A549 (cell line): ENCODE results near the gene KRT222.

Source experiments
- CTCF ChIP-seq: fragments of >200 bp; sonication (Bioruptor Twin); formaldehyde crosslinking; IDR thresholded peaks from 3 replicates; pipeline ENCODE4 v1.5.1; 2016
- KDM1A ChIP-seq: fragments of 200-600 bp; sonication (generic); IDR thresholded peaks from 2 replicates; pipeline ENCODE4 v1.6.1; 2016; ENCODE audit warnings: low read depth, mild to moderate bottlenecking
- POLR2A ChIP-seq: IDR thresholded peaks from 2 replicates; pipeline ENCODE4 v1.6.1; 2012; ENCODE audit warnings: mild to moderate bottlenecking, low read length
- POLR2AphosphoS2 ChIP-seq: conservative IDR thresholded peaks from 2 replicates; pipeline ENCODE4 v1.6.1; 2012; ENCODE audit warnings: low read length, improper control_type of control experiment, inconsistent platforms
- TF ChIP-seq, protein P1 (sequence below): fragments of 200-600 bp; sonication (generic); IDR thresholded peaks from 2 replicates; pipeline ENCODE4 v1.6.1; 2016; ENCODE audit warnings: antibody characterized with exemption, mild to moderate bottlenecking, moderate library complexity
- TF ChIP-seq, protein P2 (sequence below): IDR thresholded peaks from 2 replicates; pipeline ENCODE4 v1.6.1; 2012; ENCODE audit warnings: low read depth, borderline replicate concordance

DNA sequence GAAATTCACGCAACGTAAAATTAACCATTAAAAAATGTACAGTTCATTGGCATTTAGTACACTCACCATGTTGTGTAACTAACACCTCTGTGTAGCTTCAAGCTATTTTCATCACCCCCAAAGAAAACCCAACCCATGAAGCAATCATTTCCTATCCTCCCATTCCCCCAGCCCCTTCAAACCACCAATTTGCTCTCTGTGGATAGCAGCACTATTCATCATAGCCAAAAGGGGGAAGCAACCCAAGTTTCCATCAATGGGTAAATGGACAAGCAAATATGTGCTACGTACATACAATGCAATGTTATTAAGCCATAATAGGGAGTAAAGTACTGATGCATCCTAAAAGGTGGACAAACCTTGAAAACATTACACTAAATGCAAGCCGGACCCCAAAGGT lies 10.9 kb upstream of the KRT222 start:
- TF ChIP-seq KDM1A, result no peak
- TF ChIP-seq, protein P1, sequence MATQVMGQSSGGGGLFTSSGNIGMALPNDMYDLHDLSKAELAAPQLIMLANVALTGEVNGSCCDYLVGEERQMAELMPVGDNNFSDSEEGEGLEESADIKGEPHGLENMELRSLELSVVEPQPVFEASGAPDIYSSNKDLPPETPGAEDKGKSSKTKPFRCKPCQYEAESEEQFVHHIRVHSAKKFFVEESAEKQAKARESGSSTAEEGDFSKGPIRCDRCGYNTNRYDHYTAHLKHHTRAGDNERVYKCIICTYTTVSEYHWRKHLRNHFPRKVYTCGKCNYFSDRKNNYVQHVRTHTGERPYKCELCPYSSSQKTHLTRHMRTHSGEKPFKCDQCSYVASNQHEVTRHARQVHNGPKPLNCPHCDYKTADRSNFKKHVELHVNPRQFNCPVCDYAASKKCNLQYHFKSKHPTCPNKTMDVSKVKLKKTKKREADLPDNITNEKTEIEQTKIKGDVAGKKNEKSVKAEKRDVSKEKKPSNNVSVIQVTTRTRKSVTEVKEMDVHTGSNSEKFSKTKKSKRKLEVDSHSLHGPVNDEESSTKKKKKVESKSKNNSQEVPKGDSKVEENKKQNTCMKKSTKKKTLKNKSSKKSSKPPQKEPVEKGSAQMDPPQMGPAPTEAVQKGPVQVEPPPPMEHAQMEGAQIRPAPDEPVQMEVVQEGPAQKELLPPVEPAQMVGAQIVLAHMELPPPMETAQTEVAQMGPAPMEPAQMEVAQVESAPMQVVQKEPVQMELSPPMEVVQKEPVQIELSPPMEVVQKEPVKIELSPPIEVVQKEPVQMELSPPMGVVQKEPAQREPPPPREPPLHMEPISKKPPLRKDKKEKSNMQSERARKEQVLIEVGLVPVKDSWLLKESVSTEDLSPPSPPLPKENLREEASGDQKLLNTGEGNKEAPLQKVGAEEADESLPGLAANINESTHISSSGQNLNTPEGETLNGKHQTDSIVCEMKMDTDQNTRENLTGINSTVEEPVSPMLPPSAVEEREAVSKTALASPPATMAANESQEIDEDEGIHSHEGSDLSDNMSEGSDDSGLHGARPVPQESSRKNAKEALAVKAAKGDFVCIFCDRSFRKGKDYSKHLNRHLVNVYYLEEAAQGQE, result no peak
- no peak for TF ChIP-seq POLR2A
- TF ChIP-seq, protein P2, sequence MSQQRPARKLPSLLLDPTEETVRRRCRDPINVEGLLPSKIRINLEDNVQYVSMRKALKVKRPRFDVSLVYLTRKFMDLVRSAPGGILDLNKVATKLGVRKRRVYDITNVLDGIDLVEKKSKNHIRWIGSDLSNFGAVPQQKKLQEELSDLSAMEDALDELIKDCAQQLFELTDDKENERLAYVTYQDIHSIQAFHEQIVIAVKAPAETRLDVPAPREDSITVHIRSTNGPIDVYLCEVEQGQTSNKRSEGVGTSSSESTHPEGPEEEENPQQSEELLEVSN, result no peak
- TF ChIP-seq CTCF, result no peak
- no peak for TF ChIP-seq POLR2AphosphoS2
